HG02642 (cell line): ENCODE data around the gene DSCAML1.

Source experiments
- ATAC-seq: cut with Tn5 transposase; IDR thresholded peaks from one replicate; pipeline ENCODE4 v1.9.1; 2021; ENCODE audit warnings: mild to moderate bottlenecking; ENCODE audit not compliant: unreplicated experiment, poor library complexity

Gene DSCAML1

GRCh38 chr11:117702946-117703598 is 93.9 kb downstream of the DSCAML1 start:
- no peak for ATAC-seq

- no peak for ATAC-seq
These were observed 95.2 kb downstream of the DSCAML1 start for GRCh38 chr11:117701781-117702180.

- no peak for ATAC-seq
These were observed 96.5 kb downstream of the DSCAML1 start for GRCh38 chr11:117700551-117700950.

- no peak for ATAC-seq
These were observed 99.7 kb downstream of the DSCAML1 start for GRCh38 chr11:117697319-117697718.

- no peak for ATAC-seq
These were observed 100.5 kb downstream of the DSCAML1 start for GRCh38 chr11:117696540-117696939.

GRCh38 chr11:117693344-117693743 is 103.7 kb downstream of the DSCAML1 start:
- no peak for ATAC-seq

GRCh38 chr11:117691516-117691915 is 105.5 kb downstream of the DSCAML1 start:
- no peak for ATAC-seq

- ATAC-seq, result no peak
These were observed 105.8 kb downstream of the DSCAML1 start for GRCh38 chr11:117691218-117691514.

- no peak for ATAC-seq
These were observed 106.4 kb downstream of the DSCAML1 start for GRCh38 chr11:117690484-117691217.

- no peak for ATAC-seq
These were observed 108.7 kb downstream of the DSCAML1 start for GRCh38 chr11:117688255-117688797.

GRCh38 chr11:117687776-117688175 is 109.2 kb downstream of the DSCAML1 start:
- no peak for ATAC-seq

- no peak for ATAC-seq
These were observed 110.3 kb downstream of the DSCAML1 start for GRCh38 chr11:117686711-117687110.

GRCh38 chr11:117685566-117685965 is 111.5 kb downstream of the DSCAML1 start:
- no peak for ATAC-seq

GRCh38 chr11:117684731-117685130 is 112.3 kb downstream of the DSCAML1 start:
- no peak for ATAC-seq

GRCh38 chr11:117684111-117684510 is 112.9 kb downstream of the DSCAML1 start:
- no peak for ATAC-seq

GRCh38 chr11:117681438-117681837 is 115.6 kb downstream of the DSCAML1 start:
- no peak for ATAC-seq

- no peak for ATAC-seq
These were observed 117.6 kb downstream of the DSCAML1 start for GRCh38 chr11:117679461-117679860.

GRCh38 chr11:117678658-117679406 is 118.2 kb downstream of the DSCAML1 start:
- no peak for ATAC-seq

- no peak for ATAC-seq
These were observed 119.2 kb downstream of the DSCAML1 start for GRCh38 chr11:117677729-117678310.

- ATAC-seq, result no peak
These were observed 120.5 kb downstream of the DSCAML1 start for GRCh38 chr11:117676501-117676900.

GRCh38 chr11:117673602-117674001 is 123.4 kb downstream of the DSCAML1 start:
- ATAC-seq, result no peak
